Aorta (tissue), 5 donors: Measurements from ENCODE around the gene ADAMTS19. TPM values are rescaled to one million over a fixed set of nuclear protein-coding genes. Genes with fewer than 3 reads are reported as not detected.

Source experiments
- ATAC-seq: fragments of 200-7000 bp; cut with Tn5 transposase; one replicate; pipeline ENCODE4 v1.9.1; 2022; ENCODE audit warnings: moderate library complexity; ENCODE audit not compliant: low FRiP score
- DNase-seq, 2 donors: peaks; one replicate each; pipeline ENCODE4 v3.0.0-alpha.2; 2020
- H3K27ac ChIP-seq, 2 donors: one replicate each; pipeline ENCODE4 v1.5.1; 2013; ENCODE audit warnings: low read length in 2 of 2, mild to moderate bottlenecking in 2 of 2, moderate library complexity in 2 of 2, control low read depth in 1 of 2, inconsistent platforms in 1 of 2, low read depth in 1 of 2
- H3K27me3 ChIP-seq, 2 donors: one replicate each; pipeline ENCODE4 v1.6.1; 2013; ENCODE audit warnings: control low read depth in 1 of 2, low read length in 1 of 2, mild to moderate bottlenecking in 1 of 2, moderate library complexity in 1 of 2; ENCODE audit not compliant: insufficient read depth in 2 of 2, control insufficient read depth in 1 of 2
- H3K36me3 ChIP-seq, 2 donors: one replicate each; pipeline ENCODE4 v1.6.1; 2013; ENCODE audit warnings: control low read depth in 1 of 2, low read length in 1 of 2, mild to moderate bottlenecking in 1 of 2; ENCODE audit not compliant: insufficient read depth in 2 of 2, control insufficient read depth in 1 of 2
- H3K4me1 ChIP-seq, 2 donors: one replicate each; pipeline ENCODE4 v1.6.1; 2013; ENCODE audit warnings: low read length in 2 of 2, control low read depth in 1 of 2, mild to moderate bottlenecking in 1 of 2, moderate library complexity in 1 of 2; ENCODE audit not compliant: insufficient read depth in 2 of 2, control insufficient read depth in 1 of 2
- H3K4me3 ChIP-seq, 2 donors: one replicate each; pipeline ENCODE4 v1.5.1; 2013; ENCODE audit warnings: low read length in 2 of 2, control low read depth in 1 of 2, mild to moderate bottlenecking in 1 of 2
- H3K9me3 ChIP-seq: one replicate; pipeline ENCODE4 v1.6.1; 2013; ENCODE audit warnings: mild to moderate bottlenecking, low read length; ENCODE audit not compliant: control insufficient read depth
- WGBS, 2 donors: extraction: QIAGEN DNeasy Blood & Tissue Kit; methylation state at CpG; one replicate each; pipeline ENCODE4 v1.1.7; 2013; 5-methylcytosine and 5-hydroxymethylcytosine counted together
- intact Hi-C, 2 donors: fragments of 100-400 bp; cut with DNase I; formaldehyde crosslinking; loops; one replicate each; pipeline versions ENCODE4 v1.14.2 to v1.15.0; 2022
- polyA plus RNA-seq, 2 donors: library from polyadenylated mRNA; stranded (reverse); fragments of 200-250 nt; gene quantifications; one replicate each; pipeline ENCODE4 v1.2.3, GENCODE V29; 2013
- total RNA-seq, 2 donors: library from RNA; stranded (reverse); fragmentation: NEBNext Ultra II Directional; extraction: Animal tissue kit (Norgen Biotek cat#: 25700); gene quantifications; one replicate each; pipeline ENCODE4 v1.2.1, GENCODE V29; 2021
- donor health status: healthy with polysubstance abuse.
- donor health status: Bipolar disorder and iron deficiency.
- donor health status: DM: no; HTN: no; CAD: no.
- donor health status: DM: no; HTN: no; CAD: no.
- donor health status: DM: yes; HTN: yes; CAD: no.

The ADAMTS19 gene
- total and polyA plus RNA-seq, 4 donors = 0.25 to 0.79 (median 0.36) TPM

DNA sequence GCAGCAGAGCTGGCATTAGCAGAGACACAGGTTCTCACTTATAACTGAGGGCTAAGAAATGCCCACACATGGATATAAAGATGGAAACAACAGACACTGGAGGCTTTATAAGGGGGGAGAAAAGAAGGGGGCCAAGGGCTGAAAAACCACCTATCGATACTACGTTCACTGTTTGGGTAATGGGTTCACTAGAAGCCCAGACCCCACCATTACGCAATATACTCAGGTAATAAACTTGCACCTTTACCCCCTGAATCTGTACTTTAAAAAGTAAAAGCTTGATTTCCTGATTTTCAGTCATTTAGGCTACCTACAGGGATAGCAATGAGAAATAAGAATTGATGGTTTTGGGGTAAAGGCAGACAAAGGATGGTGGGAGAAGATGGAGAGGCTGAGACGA, 285.9 kb downstream of the ADAMTS19 start:
- Histone ChIP-seq H3K4me3 (no peak overlapping the region), H3K9me3 (no peaks in the 10 kb centered on the region), H3K27ac (no peak overlapping the region), H3K36me3 (no peaks in the 10 kb centered on the region), H3K27me3 (no peaks in the 10 kb centered on the region), H3K4me1 (no peaks in the 10 kb centered on the region)
- intact Hi-C loops = no loop called here
- 96 to 99% methylated on average over 4 of the region's 4 CpGs for WGBS, 2 donors
- ATAC-seq (no peak), DNase-seq (no peak)

DNA sequence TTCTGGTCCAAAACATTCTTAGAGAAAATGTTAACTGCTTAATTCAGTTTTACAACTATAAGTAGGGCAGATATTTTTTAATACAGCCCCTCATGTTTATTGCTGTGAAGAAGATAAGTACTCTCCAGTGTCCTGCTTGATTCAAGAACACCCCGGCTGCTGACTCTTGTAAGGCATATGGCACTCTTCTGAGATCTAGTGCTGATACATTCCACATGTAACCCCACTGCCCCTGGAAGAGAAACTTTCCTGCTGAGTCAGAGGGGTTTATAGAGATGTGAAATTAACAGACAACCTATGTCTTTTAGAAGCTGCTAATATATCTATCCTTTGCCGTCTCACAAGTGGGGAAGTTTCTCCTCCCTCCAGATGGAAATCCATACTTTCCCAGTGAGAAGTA, 286.8 kb downstream of the ADAMTS19 start:
- 83 to 89% methylated on average over 2 of the region's 2 CpGs for WGBS, 2 donors
- ATAC-seq = no peak
- no peak overlapping the region for H3K4me3 ChIP-seq

DNA sequence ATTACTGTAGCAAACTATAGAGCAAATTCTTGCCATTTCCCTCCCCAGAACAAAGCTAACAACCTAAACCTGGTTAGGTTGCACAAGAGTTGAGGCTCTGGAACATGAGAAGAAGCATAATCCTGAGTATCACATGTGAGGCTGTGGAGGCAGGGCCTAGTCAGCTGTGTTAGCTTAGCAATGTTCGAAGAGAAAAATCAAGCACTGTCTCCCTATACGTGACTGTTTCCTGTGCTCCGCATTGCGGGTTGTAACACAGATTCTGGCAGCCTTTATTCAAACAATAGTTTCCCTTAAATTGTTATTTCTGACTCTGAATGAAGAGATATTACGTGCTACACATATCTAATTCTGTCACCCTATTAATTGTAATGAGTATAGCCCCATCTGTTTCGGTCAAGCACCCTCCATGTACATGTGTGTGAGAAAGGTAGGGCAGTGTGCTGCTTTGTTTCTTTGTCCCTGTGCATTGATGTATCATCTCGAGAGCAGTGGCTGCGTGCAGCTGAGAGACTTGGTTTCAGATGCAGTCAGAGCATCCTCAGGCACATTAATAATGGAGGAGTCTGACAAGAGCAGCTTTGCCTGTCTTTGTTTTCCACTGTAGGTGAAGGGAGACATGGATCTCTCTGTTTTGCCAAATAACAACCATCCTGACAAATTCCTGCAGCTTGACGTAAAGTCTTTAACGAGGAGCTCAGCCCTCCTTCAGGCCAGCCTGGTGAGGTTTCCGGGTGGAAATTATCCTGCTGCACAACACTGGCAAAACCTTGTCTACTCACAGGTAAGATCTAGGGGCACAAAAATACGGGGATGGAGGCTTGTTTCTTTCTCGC, 287.7 kb downstream of the ADAMTS19 start, which contains the start of gene MINAR2:
MINAR2 (plus strand) TSS at position 523 of the 836 bp plus-strand sequence; CDS start at position 620, 97 bp downstream.
- no peak within 1 kb of the TSS for H3K4me3 ChIP-seq
- 63 to 70% methylated on average over 13 of the region's 13 CpGs for WGBS, 2 donors
- H3K27me3 ChIP-seq = no peaks in the 10 kb centered on the region
- H3K27ac ChIP-seq = no peak within 1 kb of the TSS
- H3K4me1 ChIP-seq = no peaks in the 10 kb centered on the region
- H3K9me3 ChIP-seq = no peaks in the 10 kb centered on the region
- H3K36me3 ChIP-seq = no peaks in the 10 kb centered on the region
- intact Hi-C loops = no loop called here
- no peak for DNase-seq
- ATAC-seq = no peak

More for the DNA sequence above, 286.8 kb downstream of the ADAMTS19 start:
- H3K27ac ChIP-seq = no peak overlapping the region
- H3K4me1 ChIP-seq = no peaks in the 10 kb centered on the region
- DNase-seq = no peak
- no peaks in the 10 kb centered on the region for H3K9me3 ChIP-seq
- intact Hi-C loops = no loop called here
- no peaks in the 10 kb centered on the region for H3K27me3 ChIP-seq
- no peaks in the 10 kb centered on the region for H3K36me3 ChIP-seq

DNA sequence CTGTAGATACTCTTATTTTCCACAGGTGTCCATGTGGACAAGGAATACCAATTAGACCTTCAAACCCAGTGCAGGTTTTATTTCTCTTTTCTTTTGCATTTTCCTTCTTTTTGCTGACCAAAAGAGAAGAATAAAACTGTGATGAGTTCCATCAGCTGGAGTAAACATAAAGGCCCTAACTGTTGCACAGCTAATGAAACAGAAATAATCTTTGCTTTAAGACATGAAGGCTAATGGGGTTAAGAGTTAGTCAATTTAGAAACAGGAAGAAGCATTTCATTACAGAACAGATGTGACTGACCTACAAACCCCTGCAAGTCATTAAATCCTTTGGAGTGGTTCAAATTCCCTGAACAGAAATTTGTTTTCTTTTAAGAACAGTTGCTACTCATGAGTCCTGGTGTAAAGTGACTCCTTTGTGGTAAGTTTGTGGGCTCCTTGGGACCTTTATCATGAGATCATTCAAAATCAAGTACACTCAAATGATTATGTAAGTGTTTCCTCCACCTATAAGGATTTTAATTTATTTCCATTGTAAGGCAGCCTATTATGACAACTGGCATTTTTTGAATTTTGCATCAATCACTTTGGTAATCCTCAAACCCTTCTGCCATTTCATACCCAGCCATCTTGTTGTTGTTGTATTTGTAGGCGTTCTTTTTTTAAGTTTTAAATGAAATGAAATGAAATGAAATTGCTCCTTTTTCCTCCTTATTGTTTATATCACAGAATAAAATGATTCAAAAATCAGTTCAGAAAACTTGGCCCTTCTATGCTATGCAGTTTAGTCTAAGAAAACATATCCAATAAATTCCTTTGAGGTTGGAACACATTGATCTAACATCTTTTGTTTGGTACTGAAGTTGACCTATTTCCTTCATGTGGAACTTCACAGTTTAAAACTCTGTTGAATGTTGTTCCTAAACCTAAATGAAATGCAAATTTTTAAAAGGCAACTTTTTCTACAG, 289.1 kb downstream of the ADAMTS19 start:
- Histone ChIP-seq H3K4me1 (no peaks in the 10 kb centered on the region), H3K9me3 (no peaks in the 10 kb centered on the region), H3K36me3 (no peaks in the 10 kb centered on the region), H3K4me3 (no peak overlapping the region), H3K27ac (no peak overlapping the region), H3K27me3 (no peaks in the 10 kb centered on the region)
- intact Hi-C loops = no loop called here
- ATAC-seq (no peak), DNase-seq (no peak)
- WGBS, 2 donors = 93 to 95% methylated on average over 1 of the region's 1 CpG

DNA sequence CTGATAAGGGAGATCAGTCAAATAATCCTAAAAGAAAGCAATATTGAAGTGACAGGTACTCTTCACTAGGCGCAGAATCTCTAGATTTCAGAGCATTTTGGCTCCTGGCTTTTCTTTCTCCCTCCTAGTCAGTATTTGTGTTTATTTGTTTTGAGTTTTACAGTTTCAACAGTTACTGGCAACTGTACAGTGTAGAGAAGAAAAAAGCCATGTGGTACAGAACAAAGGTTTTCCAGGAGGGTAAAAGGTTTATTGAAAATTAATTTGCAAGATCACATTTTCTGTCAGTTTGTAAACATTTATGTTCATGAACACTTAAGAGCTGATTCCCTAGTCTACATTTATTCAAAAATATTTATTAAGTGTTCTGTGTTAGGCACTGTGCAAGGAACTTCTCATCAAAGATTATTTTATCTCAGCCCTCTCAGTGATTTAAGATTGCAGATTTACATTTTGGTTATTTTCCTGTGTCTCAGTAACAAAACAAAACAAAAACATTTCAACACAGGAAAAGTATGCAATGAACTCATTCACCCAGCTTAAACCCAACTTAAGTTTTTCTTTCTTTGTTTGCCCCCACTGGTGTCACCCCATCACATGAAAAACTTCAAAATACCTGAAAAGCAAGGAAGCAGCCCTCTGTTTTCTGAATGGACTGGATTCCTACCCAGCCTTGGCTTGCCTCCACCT, 300.7 kb downstream of the ADAMTS19 start:
- Histone ChIP-seq H3K4me1 (no peaks in the 10 kb centered on the region), H3K36me3 (no peaks in the 10 kb centered on the region), H3K9me3 (no peaks in the 10 kb centered on the region), H3K4me3 (no peak overlapping the region), H3K27me3 (no peaks in the 10 kb centered on the region), H3K27ac (no peak overlapping the region)
- DNase-seq = no peak
- intact Hi-C loops = no loop called here
- 85 to 86% methylated on average over 1 of the region's 1 CpG for WGBS, 2 donors
- ATAC-seq = no peak

DNA sequence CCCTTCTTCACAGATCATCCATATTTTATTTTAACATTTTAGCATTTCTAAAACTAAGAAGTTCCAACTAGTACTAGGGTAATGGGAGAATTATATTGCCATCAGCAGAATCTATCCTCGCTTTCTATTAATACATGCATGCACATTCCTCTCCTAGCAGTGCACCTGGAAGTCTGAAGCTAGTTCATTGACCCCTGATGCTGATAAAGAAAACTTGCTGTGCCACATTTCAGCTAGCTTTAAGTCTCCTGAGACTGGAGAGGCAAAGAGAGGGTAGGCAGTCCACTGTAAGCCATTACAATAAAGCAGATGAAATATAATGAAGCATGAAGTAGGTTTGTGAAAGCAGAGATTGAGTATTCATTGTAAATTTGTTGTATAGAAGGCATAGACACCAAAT, 303.6 kb downstream of the ADAMTS19 start:
- Histone ChIP-seq H3K27ac (no peak overlapping the region), H3K4me3 (no peak overlapping the region), H3K27me3 (no peaks in the 10 kb centered on the region), H3K36me3 (no peaks in the 10 kb centered on the region), H3K4me1 (no peaks in the 10 kb centered on the region), H3K9me3 (no peaks in the 10 kb centered on the region)
- intact Hi-C loops = no loop called here
- DNase-seq = no peak
- 89 to 100% methylated on average over 1 of the region's 1 CpG for WGBS, 2 donors
- no peak for ATAC-seq

DNA sequence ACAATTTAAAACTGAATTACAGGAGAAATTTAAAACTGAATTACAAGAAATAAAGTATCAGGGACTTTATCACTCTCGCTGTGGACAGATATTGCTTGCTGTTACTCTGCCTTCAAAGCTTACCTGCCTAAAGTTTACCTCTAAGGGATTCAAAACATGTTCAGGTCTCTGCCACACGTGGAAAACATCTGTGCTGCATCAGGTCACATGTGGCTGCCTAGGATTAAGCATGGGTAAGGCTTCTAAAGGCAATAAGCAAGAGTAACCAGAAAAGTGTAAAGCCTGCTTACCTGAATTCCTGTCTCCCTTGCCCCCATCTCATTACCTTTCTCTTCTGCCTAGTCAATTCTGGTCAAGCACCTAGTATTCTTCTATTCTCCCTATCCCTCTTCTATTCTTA, 306.7 kb downstream of the ADAMTS19 start:
- H3K9me3 ChIP-seq = no peaks in the 10 kb centered on the region
- no peaks in the 10 kb centered on the region for H3K27me3 ChIP-seq
- no peaks in the 10 kb centered on the region for H3K36me3 ChIP-seq
- no peak overlapping the region for H3K4me3 ChIP-seq
- WGBS, 2 donors = 84 to 88% methylated on average over 2 of the region's 2 CpGs
- DNase-seq (no peak), ATAC-seq (no peak)
- intact Hi-C loops = loop anchor here in 1 of 2 donors (5.0 kb wide), 3 partner anchors 99 to 1554 kb away; no protein-coding TSS in a partner anchor
- no peaks in the 10 kb centered on the region for H3K4me1 ChIP-seq
- no peak overlapping the region for H3K27ac ChIP-seq

DNA sequence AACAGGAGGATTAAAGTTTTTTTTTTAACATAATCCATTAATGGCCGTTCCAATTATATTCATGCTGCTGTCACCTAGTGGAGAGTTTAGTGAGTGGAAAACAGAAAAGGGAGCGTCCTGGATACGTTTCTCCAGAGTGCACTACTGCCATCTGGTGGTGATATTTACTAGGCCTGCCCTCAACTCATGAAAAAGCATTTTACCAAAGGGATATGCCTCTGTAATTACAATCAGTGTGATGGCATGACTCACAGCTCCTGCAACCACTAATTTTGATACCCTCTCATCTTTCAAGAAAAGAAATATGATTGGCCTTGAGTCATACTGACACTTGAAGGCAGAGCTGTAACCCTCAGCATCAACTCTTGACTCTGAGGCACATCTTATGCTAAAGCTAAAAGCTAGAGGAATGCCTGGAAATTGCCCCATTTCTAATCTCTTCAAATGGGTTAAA, 307.9 kb downstream of the ADAMTS19 start:
- no peaks in the 10 kb centered on the region for H3K4me1 ChIP-seq
- 0% methylated on average over 3 of the region's 3 CpGs for WGBS, 2 donors
- H3K27ac ChIP-seq = no peak overlapping the region
- H3K4me3 ChIP-seq = no peak overlapping the region
- ATAC-seq (peak; percentile 89), DNase-seq (peak in 1 of 2 donors; percentile 52)
- H3K27me3 ChIP-seq = no peaks in the 10 kb centered on the region
- no peaks in the 10 kb centered on the region for H3K9me3 ChIP-seq
- no peaks in the 10 kb centered on the region for H3K36me3 ChIP-seq
- intact Hi-C loops = loop anchor here in 1 of 2 donors (5.0 kb wide), 3 partner anchors 101 to 1556 kb away; no protein-coding TSS in a partner anchor
